Keratinocyte (primary cell): ENCODE measurements around the gene MICAL3.

Experiments used
- CTCF ChIP-seq, 3 experiments: IDR thresholded peaks in 1 of 3; conservative IDR thresholded peaks in 1 of 3; optimal IDR thresholded peaks in 1 of 3; 2 replicates in 2 of 3; 3 replicates in 1 of 3; pipeline versions ENCODE3 to v1.5.1; 2011; ENCODE audit warnings: low read length in 3 of 3, mild to moderate bottlenecking in 3 of 3, moderate library complexity in 2 of 3, control low read depth in 1 of 3, inconsistent platforms in 1 of 3; ENCODE audit not compliant: insufficient read depth in 2 of 3; ENCODE audit errors: extremely low read depth in 1 of 3
- EZH2 ChIP-seq: IDR thresholded peaks from one replicate; pipeline ENCODE4 v1.6.1; 2012; ENCODE audit warnings: inconsistent platforms, mild to moderate bottlenecking, low read length, moderate library complexity

GRCh38 chr22:17974087-17974486 is 50.3 kb downstream of the MICAL3 start:
- TF ChIP-seq CTCF (optimal IDR thresholded peaks at IDR 0.05 in 1 of 3, IDR thresholded peaks at IDR 0.05 in 1 of 3, conservative IDR thresholded peaks at IDR 0.05 in 1 of 3; ENCODE audit: extremely low read depth in 1 of 3, insufficient read depth in 2 of 3, low read length in 3 of 3) (no peak), EZH2 (no peak)
